HG02763 (cell line): ENCODE measurements around the gene CBR3.
"Not testable (repeated sequence)": the region's sequence is repeated elsewhere in the genome, so short reads cannot be mapped to it uniquely, and the experiment has no call there.

ENCODE experiments used
- ATAC-seq: cut with Tn5 transposase; IDR thresholded peaks from one replicate; pipeline ENCODE4 v1.9.1; 2021; ENCODE audit warnings: mild to moderate bottlenecking, moderate library complexity; ENCODE audit not compliant: unreplicated experiment

The CBR3 gene

GRCh38 chr21:36134803-36135390, at the start of gene CBR3:
CBR3 (plus strand) TSS chr21:36135079; CDS start chr21:36135193, 114 bp downstream.
- no peak for ATAC-seq

- ATAC-seq, result no peak
These were observed 47.3 kb upstream of the CBR3 start for GRCh38 chr21:36087362-36088138.

GRCh38 chr21:36089946-36090345, 44.9 kb upstream of the CBR3 start:
- no peak for ATAC-seq

- no peak for ATAC-seq
These were observed 42.2 kb upstream of the CBR3 start for GRCh38 chr21:36092681-36093080.

GRCh38 chr21:36093512-36093911, 41.4 kb upstream of the CBR3 start:
- no peak for ATAC-seq

GRCh38 chr21:36096398-36097290, 38.2 kb upstream of the CBR3 start:
- no peak for ATAC-seq

- no peak for ATAC-seq
These were observed 37.3 kb upstream of the CBR3 start for GRCh38 chr21:36097427-36098181.

- no peak for ATAC-seq
These were observed 36.7 kb upstream of the CBR3 start for GRCh38 chr21:36098182-36098532.

- no peak for ATAC-seq
These were observed 35.9 kb upstream of the CBR3 start for GRCh38 chr21:36099000-36099399.

GRCh38 chr21:36099695-36100211, 35.1 kb upstream of the CBR3 start:
- ATAC-seq, result not testable (repeated sequence)

GRCh38 chr21:36100971-36101641, 33.8 kb upstream of the CBR3 start:
- no peak for ATAC-seq

- ATAC-seq, result no peak
These were observed 31.4 kb upstream of the CBR3 start for GRCh38 chr21:36103434-36103833.

- no peak for ATAC-seq
These were observed 30.3 kb upstream of the CBR3 start for GRCh38 chr21:36104317-36105300.

- no peak for ATAC-seq
These were observed 29.5 kb upstream of the CBR3 start for GRCh38 chr21:36105327-36105842.

GRCh38 chr21:36109868-36110267, 25.0 kb upstream of the CBR3 start:
- ATAC-seq, result no peak

- ATAC-seq, result no peak
These were observed 23.6 kb upstream of the CBR3 start for GRCh38 chr21:36111238-36111637.

GRCh38 chr21:36113647-36114428, 21.0 kb upstream of the CBR3 start:
- no peak for ATAC-seq

GRCh38 chr21:36115138-36115730, 19.6 kb upstream of the CBR3 start:
- no peak for ATAC-seq
